ENCODE measurements around the gene DSC3.

GRCh38 chr18:30982285-30982992 is 60.1 kb downstream of the DSC3 start:
- TF ChIP-seq CTCF (IDR thresholded peaks at IDR 0.05; ENCODE audit: low read length) (no peak), EZH2 (optimal IDR thresholded peaks at IDR 0.05; ENCODE audit: low read depth, low read length) (no peak), EZH2phosphoT487 (IDR thresholded peaks at IDR 0.05; ENCODE audit: low read length) (no peak)
